SK-N-SH (cell line): ENCODE data around the gene FBN2. TPM values are rescaled to one million over a fixed set of nuclear protein-coding genes. Genes with fewer than 3 reads are reported as not detected.

Experiments used
- CTCF ChIA-PET: fragments of 300-600, 350-600 bp; formaldehyde crosslinking; extraction: SDS; loops from one replicate; lab custom pipeline; 2021; lab: Yijun Ruan, JAX
- POLR2A ChIA-PET: fragments of 350-600 bp; sonication (Branson Sonifier 250); formaldehyde crosslinking; extraction: SDS; loops from one replicate; lab custom pipeline; 2020; ENCODE audit warnings: antibody characterized with exemption, inconsistent platforms; lab: Yijun Ruan, JAX
- DNase-seq: peaks from one replicate; pipeline ENCODE4 v3.0.0; 2012
- H2AFZ ChIP-seq: fragments of 200-600 bp; sonication (generic); 2 replicates; pipeline ENCODE4 v1.8.1; 2016; ENCODE audit warnings: antibody characterized with exemption, mild to moderate bottlenecking, low read depth
- H3F3A ChIP-seq: fragments of 200-600 bp; sonication (generic); replicated peaks from 2 replicates; pipeline ENCODE3; 2016; ENCODE audit warnings: antibody characterized with exemption, mild to moderate bottlenecking; ENCODE audit not compliant: insufficient read depth
- H3K27ac ChIP-seq, 2 experiments: fragments of 200-500 bp in 1 of 2; fragments of 200-600 bp in 1 of 2; sonication (Bioruptor generic) in 1 of 2; sonication (generic), shearing (Covaris generic) in 1 of 2; 2 replicates each; pipeline versions ENCODE4 v1.5.1 to v1.6.1; 2014 to 2016; ENCODE audit warnings: low read depth in 2 of 2, inconsistent platforms in 1 of 2, low read length in 1 of 2, mild to moderate bottlenecking in 1 of 2, mixed read lengths in 1 of 2
- H3K27me3 ChIP-seq: fragments of 200-600 bp; sonication (generic), shearing (Covaris generic); 2 replicates; pipeline ENCODE4 v1.6.1; 2016; ENCODE audit warnings: mixed run types; ENCODE audit not compliant: insufficient read depth
- H3K36me3 ChIP-seq, 2 experiments: fragments of 200-500 bp in 1 of 2; fragments of 200-600 bp in 1 of 2; sonication (Bioruptor generic) in 1 of 2; sonication (generic) in 1 of 2; replicated peaks in 1 of 2; 2 replicates each; pipeline versions ENCODE3 to v1.5.1; 2014 to 2016; ENCODE audit warnings: low read length in 1 of 2, mild to moderate bottlenecking in 1 of 2; ENCODE audit not compliant: insufficient read depth in 2 of 2, control insufficient read depth in 1 of 2
- H3K4me1 ChIP-seq, 2 experiments: fragments of 200-500 bp in 1 of 2; fragments of 200-600 bp in 1 of 2; sonication (Bioruptor generic) in 1 of 2; sonication (generic), shearing (Covaris generic) in 1 of 2; 2 replicates each; pipeline versions ENCODE4 v1.5.1 to v1.6.1; 2014 to 2016; ENCODE audit warnings: low read depth in 1 of 2, low read length in 1 of 2, mixed run types in 1 of 2; ENCODE audit not compliant: insufficient read depth in 2 of 2, control insufficient read depth in 1 of 2
- H3K4me2 ChIP-seq: fragments of 200-600 bp; sonication (generic), shearing (Covaris generic); 2 replicates; pipeline ENCODE4 v1.6.1; 2017; ENCODE audit warnings: mixed run types
- H3K4me3 ChIP-seq, 2 experiments: fragments of 200-500 bp in 1 of 2; fragments of 200-600 bp in 1 of 2; sonication (Bioruptor generic) in 1 of 2; sonication (generic), shearing (Covaris generic) in 1 of 2; 2 replicates each; pipeline versions ENCODE4 v1.5.1 to v1.8.1; 2014 to 2016; ENCODE audit warnings: low read depth in 2 of 2, inconsistent platforms in 1 of 2, low read length in 1 of 2, mild to moderate bottlenecking in 1 of 2, mixed read lengths in 1 of 2, moderate library complexity in 1 of 2
- H3K79me2 ChIP-seq: fragments of 200-600 bp; sonication (generic); 2 replicates; pipeline ENCODE4 v1.8.1; 2017; ENCODE audit warnings: mild to moderate bottlenecking; ENCODE audit not compliant: insufficient read depth
- H3K9ac ChIP-seq: fragments of 200-600 bp; sonication (generic); 2 replicates; pipeline ENCODE4 v1.6.1; 2017; ENCODE audit warnings: mixed run types
- H3K9me2 ChIP-seq: fragments of 200-600 bp; sonication (generic); 2 replicates; pipeline ENCODE4 v1.6.1; 2017; ENCODE audit warnings: mixed run types
- H3K9me3 ChIP-seq: fragments of 200-600 bp; sonication (generic); 2 replicates; pipeline ENCODE4 v1.6.1; 2017; ENCODE audit warnings: mixed run types, mild to moderate bottlenecking, moderate library complexity
- H4K20me1 ChIP-seq: fragments of 200-600 bp; sonication (generic); 2 replicates; pipeline ENCODE4 v1.6.1; 2017; ENCODE audit warnings: mild to moderate bottlenecking, mixed run types; ENCODE audit not compliant: insufficient read depth
- EP300 ChIP-seq, 2 experiments: IDR thresholded peaks; 2 replicates each; pipeline versions ENCODE4 v1.4.0 to v1.6.1; 2012; ENCODE audit warnings: borderline replicate concordance in 1 of 2, low read depth in 1 of 2, low read length in 1 of 2
- EZH2phosphoT487 ChIP-seq: fragments of 200-600 bp; sonication (generic); IDR thresholded peaks from 2 replicates; pipeline ENCODE4 v1.6.1; 2017; ENCODE audit warnings: low read depth, mixed run types, mild to moderate bottlenecking, antibody characterized with exemption, moderate library complexity, borderline replicate concordance
- FOXJ3 ChIP-seq: sonication (generic); formaldehyde crosslinking; IDR thresholded peaks from 2 replicates; pipeline ENCODE4 v1.5.1; 2020; ENCODE audit warnings: mild to moderate bottlenecking, missing genetic modification reagents
- IRF3 ChIP-seq: fragments of 150-350 bp; IDR thresholded peaks from 2 replicates; pipeline ENCODE4 v1.6.1; 2016; ENCODE audit warnings: mild to moderate bottlenecking, low read depth, low read length
- JUND ChIP-seq: IDR thresholded peaks from 2 replicates; pipeline ENCODE4 v1.4.0; 2012
- NFIC ChIP-seq: IDR thresholded peaks from 2 replicates; pipeline ENCODE4 v1.4.0; 2012; ENCODE audit warnings: borderline replicate concordance
- PBX3 ChIP-seq: IDR thresholded peaks from 2 replicates; pipeline ENCODE4; 2012
- POLR2AphosphoS5 ChIP-seq: IDR thresholded peaks from 2 replicates; pipeline ENCODE4 v1.6.1; 2012; ENCODE audit warnings: low read depth, low read length
- RAD21 ChIP-seq: IDR thresholded peaks from 2 replicates; pipeline ENCODE4 v1.6.1; 2012; ENCODE audit warnings: mild to moderate bottlenecking, low read length
- REST ChIP-seq: IDR thresholded peaks from 2 replicates; pipeline ENCODE4 v1.6.1; 2012; ENCODE audit warnings: mild to moderate bottlenecking, low read depth, low read length, moderate library complexity
- RXRA ChIP-seq: IDR thresholded peaks from 2 replicates; pipeline ENCODE4 v1.4.0; 2012; ENCODE audit warnings: low read depth, mild to moderate bottlenecking, borderline replicate concordance
- SIN3A ChIP-seq: IDR thresholded peaks from 2 replicates; pipeline ENCODE4 v1.6.1; 2012; ENCODE audit warnings: low read depth, mild to moderate bottlenecking, low read length, moderate library complexity, borderline replicate concordance
- SMC3 ChIP-seq: IDR thresholded peaks from 2 replicates; pipeline ENCODE4 v1.6.1; 2012; ENCODE audit warnings: low read depth, low read length, improper control_type of control experiment
- TAF1 ChIP-seq: IDR thresholded peaks from 2 replicates; pipeline ENCODE4 v1.6.1; 2012; ENCODE audit warnings: low read depth, mild to moderate bottlenecking, low read length, moderate library complexity, borderline replicate concordance
- TCF12 ChIP-seq: IDR thresholded peaks from 2 replicates; pipeline ENCODE4 v1.4.0; 2012
- TEAD4 ChIP-seq: IDR thresholded peaks from 2 replicates; pipeline ENCODE4 v1.4.0; 2012; ENCODE audit warnings: mild to moderate bottlenecking, borderline replicate concordance; ENCODE audit not compliant: insufficient read depth
- USF1 ChIP-seq: IDR thresholded peaks from 2 replicates; pipeline ENCODE4 v1.4.0; 2012; ENCODE audit warnings: low read depth, borderline replicate concordance
- YY1 ChIP-seq: IDR thresholded peaks from 2 replicates; pipeline ENCODE4 v1.4.0; 2012; ENCODE audit warnings: low read depth, mild to moderate bottlenecking
- ZBTB33 ChIP-seq: IDR thresholded peaks from 2 replicates; pipeline ENCODE4 v1.4.0; 2012; ENCODE audit warnings: low read depth, borderline replicate concordance
- WGBS: methylation state at CpG from one replicate; pipeline ENCODE4 v1.1.6; 2017; ENCODE audit warnings: low lambda C conversion rate; 5-methylcytosine and 5-hydroxymethylcytosine counted together
- polyA plus RNA-seq, 3 experiments: library from polyadenylated mRNA; depleted of rRNA; stranded (reverse); fragments of >200 nt; gene quantifications; 2 replicates each; pipeline ENCODE4 v1.2.3, GENCODE V29; 2012

Gene FBN2
- polyA plus RNA-seq, 1 of the 3 experiments (the other 2 are of a cell fraction): 2.2 TPM

- 9% methylated on average over 1 of the region's 1 CpG for whole genome bisulfite sequencing
- Histone ChIP-seq H3K79me2 (no peaks in the 10 kb centered on the region), H3K9me2 (no peaks in the 10 kb centered on the region; the same call in 1 of the 2 replicates), H2AFZ (no peak overlapping the region), H3K9ac (no peak overlapping the region), H3K4me1 (no peaks in the 10 kb centered on the region; a peak in 1 of 4 replicates), H3K4me3 (no peak overlapping the region), H3K9me3 (no peaks in the 10 kb centered on the region), H3F3A (no peaks in the 10 kb centered on the region), H3K27me3 (no peaks in the 10 kb centered on the region), H4K20me1 (no peaks in the 10 kb centered on the region), H3K36me3 (no peaks in the 10 kb centered on the region), H3K4me2 (no peak overlapping the region), H3K27ac (no peak overlapping the region)
- TF ChIP-seq FOXJ3 (CRISPR knock-in tag): no peak
- no peak for TF ChIP-seq PBX3
- TF ChIP-seq POLR2AphosphoS5: no peak
- TF ChIP-seq EZH2phosphoT487: no peak
- no peak for TF ChIP-seq YY1
- TF ChIP-seq NFIC: no peak
- TF ChIP-seq IRF3: no peak
- no peak for TF ChIP-seq JUND
- TF ChIP-seq TCF12: no peak
- no peak for TF ChIP-seq TAF1
- TF ChIP-seq EP300 (IDR thresholded peaks at IDR 0.05; ENCODE audit: borderline replicate concordance in 1 of 2, low read depth in 1 of 2, low read length in 1 of 2): no peak
- no peak for TF ChIP-seq REST
- TF ChIP-seq TEAD4: no peak
- CTCF ChIA-PET: no interaction called here
- no peak for DNase-seq
- POLR2A ChIA-PET: no interaction called here
Measured at GRCh38 chr5:128586848-128587247, 48.8 kb upstream of the FBN2 start.

GRCh38 chr5:128579639-128580038 is 41.6 kb upstream of the FBN2 start:
- DNase-seq: no peak
- CTCF ChIA-PET: no interaction called here
- no peak overlapping the region for H3K9ac ChIP-seq

More at GRCh38 chr5:128579639-128580038, 41.6 kb upstream of the FBN2 start:
- no peak overlapping the region for H2AFZ ChIP-seq
- H3F3A ChIP-seq: no peaks in the 10 kb centered on the region
- no peaks in the 10 kb centered on the region for H3K79me2 ChIP-seq
- 7% methylated on average over 4 of the region's 4 CpGs for WGBS
- no peaks in the 10 kb centered on the region for H3K36me3 ChIP-seq
- H3K4me3 ChIP-seq: no peak overlapping the region
- peak overlapping the region in 1 of 2 experiments; percentile 52; a peak in 2 of 4 replicates for H3K27ac ChIP-seq
- H3K4me1 ChIP-seq: no peaks in the 10 kb centered on the region
- TF ChIP-seq USF1 (no peak), RXRA (no peak), SIN3A (no peak), RAD21 (no peak), SMC3 (no peak), ZBTB33 (no peak)
- H3K9me2 ChIP-seq: no peaks in the 10 kb centered on the region
- POLR2A ChIA-PET: no interaction called here
- H3K27me3 ChIP-seq: no peaks in the 10 kb centered on the region
- H3K9me3 ChIP-seq: no peaks in the 10 kb centered on the region
- H4K20me1 ChIP-seq: no peaks in the 10 kb centered on the region
- H3K4me2 ChIP-seq: no peak overlapping the region
